ENCODE data around the gene EHD2. TPM values are rescaled to one million over a fixed set of nuclear protein-coding genes. Genes with fewer than 3 reads are reported as not detected.

The EHD2 gene
- total RNA-seq, 2 donors from 2014 or later: 41.2 to 66.3 TPM

DNA sequence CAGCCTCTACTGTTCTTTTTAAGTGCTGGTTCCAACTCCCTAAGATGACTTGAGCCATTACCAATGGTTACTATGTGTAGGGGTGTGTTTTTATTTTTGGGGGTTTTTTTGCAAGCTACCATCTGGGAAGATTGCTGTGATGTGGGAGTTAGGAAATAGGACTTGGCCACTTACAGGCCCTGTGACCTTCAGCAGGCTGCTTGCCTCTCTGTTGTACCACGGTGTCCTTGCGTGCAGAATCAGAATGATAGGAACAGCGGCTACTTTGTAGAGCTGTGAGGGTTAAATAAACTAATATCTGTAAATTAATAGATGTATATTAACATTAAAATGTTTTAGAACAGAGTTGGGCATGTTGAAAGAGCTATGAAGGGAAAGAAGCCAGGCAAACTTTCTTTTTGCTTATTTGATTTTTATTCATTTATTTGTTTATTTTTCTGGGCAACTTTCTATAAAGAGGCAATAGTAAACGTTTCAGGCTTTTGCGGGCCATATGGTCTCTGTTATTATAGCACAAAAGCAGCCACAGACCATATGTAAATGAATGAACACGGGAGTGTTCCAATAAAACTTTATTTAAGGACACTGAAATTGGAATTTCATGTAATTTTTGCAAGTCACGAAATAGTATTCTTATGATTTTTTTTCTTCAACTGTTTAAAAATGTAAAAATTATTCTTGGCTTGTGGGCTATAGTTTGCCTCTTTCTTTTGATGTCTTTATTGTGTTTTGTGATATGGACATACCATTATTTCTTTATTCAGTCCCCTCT lies 26.4 kb upstream of the EHD2 start:
- no peaks in the 10 kb centered on the region for H3K27me3 ChIP-seq

DNA sequence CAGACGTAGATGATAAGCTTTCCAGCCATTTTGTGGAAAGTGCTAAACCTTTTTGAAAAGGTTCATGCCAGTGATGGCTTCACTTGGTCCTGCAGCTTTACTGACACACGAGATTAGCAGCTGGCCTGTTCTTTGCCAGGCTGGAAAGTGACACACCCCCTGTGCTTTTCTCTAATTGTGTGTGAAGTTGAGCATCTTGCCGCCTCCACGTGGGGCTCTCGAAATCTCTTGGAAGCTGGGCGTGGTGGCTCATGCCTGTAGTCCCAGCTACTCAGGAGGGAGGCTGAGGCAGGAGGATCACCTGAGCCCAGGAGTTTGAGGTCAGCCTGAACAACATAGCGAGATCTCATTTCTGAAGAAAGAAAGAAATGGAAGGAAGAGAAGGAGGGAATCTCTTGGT lies 25.3 kb upstream of the EHD2 start:
- Histone ChIP-seq H3K4me3 (no peak overlapping the region), H3K27me3 (no peaks in the 10 kb centered on the region), H3K27ac (no peak overlapping the region), H3K9me3 (no peaks in the 10 kb centered on the region), H3K36me3 (replicated peaks in 1 of 2; ENCODE audit: insufficient read depth in 1 of 2, low read depth in 2 of 2) (no peaks in the 10 kb centered on the region), H3K4me1 (no peaks in the 10 kb centered on the region)
- ATAC-seq (no peak), DNase-seq (no peak)
- TF ChIP-seq, protein P1, sequence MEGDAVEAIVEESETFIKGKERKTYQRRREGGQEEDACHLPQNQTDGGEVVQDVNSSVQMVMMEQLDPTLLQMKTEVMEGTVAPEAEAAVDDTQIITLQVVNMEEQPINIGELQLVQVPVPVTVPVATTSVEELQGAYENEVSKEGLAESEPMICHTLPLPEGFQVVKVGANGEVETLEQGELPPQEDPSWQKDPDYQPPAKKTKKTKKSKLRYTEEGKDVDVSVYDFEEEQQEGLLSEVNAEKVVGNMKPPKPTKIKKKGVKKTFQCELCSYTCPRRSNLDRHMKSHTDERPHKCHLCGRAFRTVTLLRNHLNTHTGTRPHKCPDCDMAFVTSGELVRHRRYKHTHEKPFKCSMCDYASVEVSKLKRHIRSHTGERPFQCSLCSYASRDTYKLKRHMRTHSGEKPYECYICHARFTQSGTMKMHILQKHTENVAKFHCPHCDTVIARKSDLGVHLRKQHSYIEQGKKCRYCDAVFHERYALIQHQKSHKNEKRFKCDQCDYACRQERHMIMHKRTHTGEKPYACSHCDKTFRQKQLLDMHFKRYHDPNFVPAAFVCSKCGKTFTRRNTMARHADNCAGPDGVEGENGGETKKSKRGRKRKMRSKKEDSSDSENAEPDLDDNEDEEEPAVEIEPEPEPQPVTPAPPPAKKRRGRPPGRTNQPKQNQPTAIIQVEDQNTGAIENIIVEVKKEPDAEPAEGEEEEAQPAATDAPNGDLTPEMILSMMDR (IDR thresholded peaks at IDR 0.05): no peak
- TF ChIP-seq POLR2A (IDR thresholded peaks at IDR 0.05): no peak
- intact Hi-C loops (cut with DNase I): loop anchor here (10.0 kb wide), 1 partner anchor 163 kb away; no protein-coding TSS in a partner anchor
- 80 to 82% methylated on average over 7 of the region's 7 CpGs for WGBS, 2 donors

More for the DNA sequence above, 26.4 kb upstream of the EHD2 start:
- H3K4me1 ChIP-seq: no peaks in the 10 kb centered on the region
- 79 to 83% methylated on average over 7 of the region's 7 CpGs for WGBS, 2 donors
- H3K4me3 ChIP-seq: no peak overlapping the region
- H3K9me3 ChIP-seq: no peaks in the 10 kb centered on the region
- no peak for DNase-seq
- intact Hi-C loops (cut with DNase I): loop anchor here (10.0 kb wide), 1 partner anchor 162 kb away; no protein-coding TSS in a partner anchor
- H3K36me3 ChIP-seq (replicated peaks in 1 of 2; ENCODE audit: insufficient read depth in 1 of 2, low read depth in 2 of 2): no peaks in the 10 kb centered on the region
- ATAC-seq: no peak
- TF ChIP-seq POLR2A (IDR thresholded peaks at IDR 0.05): no peak
- TF ChIP-seq, protein P1 (IDR thresholded peaks at IDR 0.05): no peak
- no peak overlapping the region for H3K27ac ChIP-seq

DNA sequence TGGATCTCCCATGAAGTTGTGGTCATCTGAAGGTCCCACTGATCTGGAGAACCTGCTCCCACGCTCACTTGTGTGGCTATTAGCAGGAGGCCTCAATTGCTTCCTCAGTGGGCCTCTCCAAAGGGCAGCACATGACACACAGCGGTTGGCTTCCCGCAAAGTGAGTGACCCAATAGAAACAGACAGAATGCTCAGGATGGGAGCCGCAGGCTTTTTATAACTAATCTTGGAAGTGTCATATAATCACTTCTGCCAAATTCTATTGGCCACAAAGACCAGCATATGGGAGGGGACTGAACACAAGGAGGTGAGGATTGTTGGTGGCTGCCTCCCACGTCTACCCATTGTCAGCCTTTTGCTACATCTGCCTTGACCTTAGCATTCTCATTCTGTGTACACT lies 22.1 kb upstream of the EHD2 start:
- H3K4me1 ChIP-seq: no peaks in the 10 kb centered on the region
- no peak for ATAC-seq
- H3K27me3 ChIP-seq: no peaks in the 10 kb centered on the region
- H3K4me3 ChIP-seq: no peak overlapping the region
- intact Hi-C loops (cut with DNase I): no loop called here
- WGBS, 2 donors: 90 to 97% methylated on average over 5 of the region's 5 CpGs
- DNase-seq: no peak
- H3K9me3 ChIP-seq: no peaks in the 10 kb centered on the region
- no peaks in the 10 kb centered on the region for H3K36me3 ChIP-seq (replicated peaks in 1 of 2; ENCODE audit: insufficient read depth in 1 of 2, low read depth in 2 of 2)
- TF ChIP-seq, protein P1 (IDR thresholded peaks at IDR 0.05): no peak
- TF ChIP-seq POLR2A (IDR thresholded peaks at IDR 0.05): no peak
- H3K27ac ChIP-seq: no peak overlapping the region

DNA sequence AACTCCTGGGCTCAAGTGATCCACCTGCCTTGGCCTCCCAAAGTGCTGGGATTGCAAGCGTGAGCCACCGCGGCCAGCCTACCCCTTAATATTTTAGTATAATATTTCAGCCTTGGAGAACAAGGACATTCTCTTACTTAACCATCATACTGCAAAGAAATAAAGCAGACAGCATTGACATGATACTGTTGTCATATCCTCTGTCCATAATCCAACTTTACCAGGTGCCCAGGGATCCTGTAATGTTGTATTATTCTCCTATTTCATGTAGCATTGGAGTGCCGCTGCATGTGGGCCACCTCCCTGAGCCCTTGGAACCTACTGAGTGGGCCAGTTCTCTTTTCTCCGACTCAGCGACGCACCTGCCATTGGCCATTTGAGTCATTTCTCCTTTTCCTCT lies 21.4 kb upstream of the EHD2 start:
- Histone ChIP-seq H3K27me3 (no peaks in the 10 kb centered on the region), H3K9me3 (no peaks in the 10 kb centered on the region), H3K4me1 (no peaks in the 10 kb centered on the region), H3K36me3 (replicated peaks in 1 of 2; ENCODE audit: insufficient read depth in 1 of 2, low read depth in 2 of 2) (no peaks in the 10 kb centered on the region), H3K27ac (no peak overlapping the region), H3K4me3 (no peak overlapping the region)
- DNase-seq (no peak), ATAC-seq (no peak)
- 64 to 99% methylated on average over 7 of the region's 7 CpGs for WGBS, 2 donors
- TF ChIP-seq POLR2A (IDR thresholded peaks at IDR 0.05): no peak
- TF ChIP-seq, protein P1 (IDR thresholded peaks at IDR 0.05): no peak
- intact Hi-C loops (cut with DNase I): no loop called here

DNA sequence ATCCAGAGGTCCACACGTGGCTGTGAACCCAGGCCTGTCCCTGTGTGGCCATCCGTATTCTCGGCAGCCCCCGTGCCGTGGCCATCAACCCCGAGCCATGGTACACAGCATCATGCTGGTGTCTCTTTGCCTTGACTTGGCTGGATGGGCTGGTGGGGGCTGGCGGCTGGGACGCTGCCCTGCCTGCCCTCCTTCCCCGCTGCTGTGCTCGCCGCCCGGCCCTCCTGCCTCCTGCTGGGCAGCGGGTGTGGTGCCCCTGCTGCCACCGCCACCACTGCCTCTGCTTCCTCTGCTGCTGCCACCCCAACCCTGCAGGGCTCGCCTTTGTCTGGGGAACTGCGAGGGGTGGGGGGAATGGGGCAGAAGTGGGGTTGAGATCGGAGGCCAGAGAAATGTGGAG lies 19.7 kb upstream of the EHD2 start:
- H3K27ac ChIP-seq: no peak overlapping the region
- DNase-seq (no peak), ATAC-seq (no peak)
- no peak overlapping the region for H3K4me3 ChIP-seq
- no peaks in the 10 kb centered on the region for H3K9me3 ChIP-seq
- H3K36me3 ChIP-seq (replicated peaks in 1 of 2; ENCODE audit: insufficient read depth in 1 of 2, low read depth in 2 of 2): no peaks in the 10 kb centered on the region
- TF ChIP-seq, protein P1 (IDR thresholded peaks at IDR 0.05): no peak
- TF ChIP-seq POLR2A (IDR thresholded peaks at IDR 0.05): no peak
- H3K4me1 ChIP-seq: peaks cover 4% of the 10 kb centered on the region
- intact Hi-C loops (cut with DNase I): no loop called here
- no peaks in the 10 kb centered on the region for H3K27me3 ChIP-seq
- 86 to 94% methylated on average over 4 to 8 of the region's 17 CpGs for WGBS, 2 donors
